Naive B cell (primary cell): ENCODE measurements around the gene COL5A1. TPM values are rescaled to one million over a fixed set of nuclear protein-coding genes. Genes with fewer than 3 reads are reported as not detected.

ENCODE experiments used
- ATAC-seq, 2 donors: fragments of 150-1000 bp; cut with Tn5 transposase; 2 replicates each; pipeline ENCODE4 v1.10.0; 2021; ENCODE audit warnings: low read depth in 2 of 2, mild to moderate bottlenecking in 2 of 2, moderate library complexity in 2 of 2
- DNase-seq: peaks from one replicate; pipeline ENCODE4 v3.0.0; 2022
- H3K27ac Mint-ChIP-seq, 6 donors: one replicate each; pipeline ENCODE4 v1.8.0; 2020 to 2022; ENCODE audit warnings: mild to moderate bottlenecking in 6 of 6, mixed read lengths in 6 of 6, moderate library complexity in 5 of 6, inconsistent platforms in 2 of 6
- H3K27me3 Mint-ChIP-seq, 3 donors: one replicate each; pipeline ENCODE4 v1.8.0; 2021 to 2022; ENCODE audit warnings: mixed read lengths in 3 of 3, mild to moderate bottlenecking in 1 of 3
- H3K36me3 Mint-ChIP-seq, 2 donors: one replicate each; pipeline ENCODE4 v1.8.0; 2020 to 2022; ENCODE audit warnings: mixed read lengths in 2 of 2, inconsistent platforms in 1 of 2, mild to moderate bottlenecking in 1 of 2
- H3K4me1 Mint-ChIP-seq, 3 donors: one replicate each; pipeline ENCODE4 v1.8.0; 2020 to 2022; ENCODE audit warnings: mixed read lengths in 3 of 3, inconsistent platforms in 1 of 3, mild to moderate bottlenecking in 1 of 3, moderate library complexity in 1 of 3
- H3K4me3 Mint-ChIP-seq, 8 donors: one replicate each; pipeline ENCODE4 v1.8.0; 2020 to 2022; ENCODE audit warnings: mild to moderate bottlenecking in 8 of 8, mixed read lengths in 8 of 8, moderate library complexity in 8 of 8, inconsistent platforms in 2 of 8
- H3K9me3 Mint-ChIP-seq, 7 donors: one replicate each; pipeline ENCODE4 v1.8.0; 2020 to 2022; ENCODE audit warnings: mixed read lengths in 7 of 7, mild to moderate bottlenecking in 5 of 7, inconsistent platforms in 2 of 7, moderate library complexity in 1 of 7
- polyA plus RNA-seq, 6 donors: library from polyadenylated mRNA; unstranded; fragments of 300-500 nt; fragmentation: Illumina TruSeq; gene quantifications; one replicate each; pipeline ENCODE4 v1.2.3, GENCODE V29; 2021; ENCODE audit warnings: low read depth in 6 of 6

COL5A1 gene
- polyA plus RNA-seq, 6 donors from 2014 or later = not detected

DNA sequence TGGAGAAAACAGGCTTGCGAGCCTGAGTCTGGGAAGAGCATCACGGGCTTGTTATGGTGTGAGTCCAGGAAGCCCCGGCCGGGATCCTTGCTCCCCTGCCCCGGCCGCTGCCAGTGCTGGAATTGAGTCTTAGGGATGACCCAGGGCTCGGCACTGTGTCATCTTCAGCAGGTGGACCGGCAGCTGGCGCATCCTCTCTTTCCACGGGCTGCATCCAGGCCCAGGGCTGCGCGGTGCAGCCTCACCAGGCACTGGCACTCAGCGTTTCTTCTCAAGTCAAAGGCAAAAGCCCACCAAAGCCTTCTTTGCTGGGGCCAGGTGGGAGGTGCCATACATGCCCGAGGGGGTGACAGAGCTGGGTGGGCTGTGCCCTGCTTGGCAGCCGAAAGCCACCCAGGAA lies 46.6 kb downstream of the COL5A1 start:
- H3K4me1 Mint-ChIP-seq = no peaks in the 10 kb centered on the region
- H3K27ac Mint-ChIP-seq = peak overlapping the region in 1 of 6 donors; percentile 43
- H3K36me3 Mint-ChIP-seq = no peaks in the 10 kb centered on the region
- H3K4me3 Mint-ChIP-seq = no peak overlapping the region
- H3K9me3 Mint-ChIP-seq = no peaks in the 10 kb centered on the region
- DNase-seq (no peak), ATAC-seq (no peak)
- H3K27me3 Mint-ChIP-seq = no peaks in the 10 kb centered on the region

GRCh38 chr9:134688661-134689320 lies 47.2 kb downstream of the COL5A1 start:
- ATAC-seq (no peak), DNase-seq (no peak)
- H3K4me1 Mint-ChIP-seq = no peaks in the 10 kb centered on the region
- H3K27ac Mint-ChIP-seq = no peak overlapping the region
- no peaks in the 10 kb centered on the region for H3K9me3 Mint-ChIP-seq
- no peaks in the 10 kb centered on the region for H3K36me3 Mint-ChIP-seq
- H3K4me3 Mint-ChIP-seq = no peak overlapping the region
- peaks cover 0 to 5% (median 0%) of the 10 kb centered on the region in 3 donors for H3K27me3 Mint-ChIP-seq

GRCh38 chr9:134689321-134690181 lies 47.9 kb downstream of the COL5A1 start:
- H3K4me1 Mint-ChIP-seq = no peaks in the 10 kb centered on the region
- no peak overlapping the region for H3K27ac Mint-ChIP-seq
- peaks cover 0 to 6% (median 0%) of the 10 kb centered on the region in 3 donors for H3K27me3 Mint-ChIP-seq
- H3K36me3 Mint-ChIP-seq = no peaks in the 10 kb centered on the region
- DNase-seq (no peak), ATAC-seq (no peak)
- H3K4me3 Mint-ChIP-seq = no peak overlapping the region
- H3K9me3 Mint-ChIP-seq = no peaks in the 10 kb centered on the region

DNA sequence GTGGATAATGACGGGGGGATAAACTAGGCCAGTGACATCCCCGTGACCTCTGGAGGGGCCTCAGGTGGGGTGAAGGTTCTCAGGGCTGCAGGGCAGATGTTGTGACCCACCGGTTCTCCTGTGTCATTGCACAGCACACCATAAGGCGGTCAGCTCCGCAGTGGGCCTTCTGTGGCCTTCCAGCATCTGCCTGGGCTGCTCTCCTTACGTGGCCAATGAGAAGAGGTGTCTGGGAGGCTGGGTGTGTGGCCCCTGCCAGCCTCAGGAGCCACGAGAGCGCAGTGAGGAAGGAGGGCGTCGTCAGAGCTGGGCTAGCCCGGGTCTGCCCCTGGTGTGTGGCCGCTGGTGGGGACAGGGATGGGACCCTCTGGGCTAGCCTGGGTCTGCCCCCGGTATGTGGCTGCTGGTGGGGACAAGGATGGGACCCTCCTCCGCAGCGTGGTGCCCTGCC lies 48.7 kb downstream of the COL5A1 start:
- Mint-ChIP-seq H3K4me1 (no peaks in the 10 kb centered on the region), H3K36me3 (no peaks in the 10 kb centered on the region), H3K27me3 (peaks cover 0 to 6% (median 0%) of the 10 kb centered on the region in 3 donors), H3K4me3 (no peak overlapping the region), H3K9me3 (no peaks in the 10 kb centered on the region), H3K27ac (no peak overlapping the region)
- no peak for DNase-seq
- ATAC-seq = no peak

GRCh38 chr9:134690946-134691694 lies 49.5 kb downstream of the COL5A1 start:
- DNase-seq (no peak), ATAC-seq (no peak)
- Mint-ChIP-seq H3K27ac (no peak overlapping the region), H3K27me3 (peaks cover 0 to 6% (median 0%) of the 10 kb centered on the region in 3 donors), H3K36me3 (no peaks in the 10 kb centered on the region), H3K4me1 (no peaks in the 10 kb centered on the region), H3K4me3 (peak overlapping the region in 1 of 8 donors; percentile 71), H3K9me3 (no peaks in the 10 kb centered on the region)

GRCh38 chr9:134691695-134692572 lies 50.3 kb downstream of the COL5A1 start:
- no peak overlapping the region for H3K27ac Mint-ChIP-seq
- H3K9me3 Mint-ChIP-seq = no peaks in the 10 kb centered on the region
- H3K27me3 Mint-ChIP-seq = peaks cover 0 to 6% (median 0%) of the 10 kb centered on the region in 3 donors
- H3K36me3 Mint-ChIP-seq = no peaks in the 10 kb centered on the region
- DNase-seq (no peak), ATAC-seq (no peak)
- H3K4me1 Mint-ChIP-seq = no peaks in the 10 kb centered on the region
- H3K4me3 Mint-ChIP-seq = no peak overlapping the region

DNA sequence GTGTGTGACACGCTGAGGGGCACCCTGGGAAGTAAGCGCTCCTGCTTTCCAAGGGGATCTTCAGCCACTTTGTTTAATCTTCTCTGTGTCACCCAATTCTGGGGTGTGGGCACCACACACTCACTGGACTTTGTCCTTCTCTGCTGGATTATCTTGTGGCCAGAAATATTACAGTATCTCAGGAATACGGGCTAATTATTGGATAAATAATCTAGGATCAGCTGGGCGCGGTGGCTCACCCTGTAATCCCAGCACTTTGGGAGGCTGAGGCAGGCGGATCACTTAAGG lies 50.9 kb downstream of the COL5A1 start:
- Mint-ChIP-seq H3K27me3 (peaks cover 0 to 6% (median 0%) of the 10 kb centered on the region in 3 donors), H3K27ac (no peak overlapping the region), H3K9me3 (no peaks in the 10 kb centered on the region), H3K4me1 (no peaks in the 10 kb centered on the region), H3K36me3 (no peaks in the 10 kb centered on the region), H3K4me3 (no peak overlapping the region)
- no peak for DNase-seq
- ATAC-seq = no peak

- H3K36me3 Mint-ChIP-seq = no peaks in the 10 kb centered on the region
- no peak for ATAC-seq
- no peaks in the 10 kb centered on the region for H3K9me3 Mint-ChIP-seq
- no peak overlapping the region for H3K4me3 Mint-ChIP-seq
- H3K27ac Mint-ChIP-seq = peak overlapping the region in 1 of 6 donors; percentile 19
- H3K27me3 Mint-ChIP-seq = peaks cover 0 to 6% (median 0%) of the 10 kb centered on the region in 3 donors
- no peak for DNase-seq
- no peaks in the 10 kb centered on the region for H3K4me1 Mint-ChIP-seq
Measured at GRCh38 chr9:134693011-134693410, 51.4 kb downstream of the COL5A1 start.

- no peak for DNase-seq
- Mint-ChIP-seq H3K9me3 (no peaks in the 10 kb centered on the region), H3K27ac (no peak overlapping the region), H3K27me3 (peaks cover 0 to 6% (median 0%) of the 10 kb centered on the region in 3 donors), H3K4me3 (peak overlapping the region in 1 of 8 donors; percentile 47), H3K36me3 (no peaks in the 10 kb centered on the region), H3K4me1 (no peaks in the 10 kb centered on the region)
- ATAC-seq = no peak
Measured at GRCh38 chr9:134693641-134694367, 52.2 kb downstream of the COL5A1 start.

- no peak overlapping the region for H3K4me3 Mint-ChIP-seq
- H3K27ac Mint-ChIP-seq = no peak overlapping the region
- H3K4me1 Mint-ChIP-seq = no peaks in the 10 kb centered on the region
- ATAC-seq (no peak), DNase-seq (no peak)
- H3K27me3 Mint-ChIP-seq = peaks cover 0 to 6% (median 0%) of the 10 kb centered on the region in 3 donors
- H3K9me3 Mint-ChIP-seq = no peaks in the 10 kb centered on the region
- no peaks in the 10 kb centered on the region for H3K36me3 Mint-ChIP-seq
Measured at GRCh38 chr9:134694368-134694665, 52.7 kb downstream of the COL5A1 start.

GRCh38 chr9:134694714-134695113 lies 53.1 kb downstream of the COL5A1 start:
- Mint-ChIP-seq H3K4me3 (no peak overlapping the region), H3K27me3 (peaks cover 0 to 6% (median 0%) of the 10 kb centered on the region in 3 donors), H3K27ac (no peak overlapping the region), H3K4me1 (no peaks in the 10 kb centered on the region), H3K9me3 (no peaks in the 10 kb centered on the region), H3K36me3 (no peaks in the 10 kb centered on the region)
- ATAC-seq = no peak
- no peak for DNase-seq

- H3K4me1 Mint-ChIP-seq = no peaks in the 10 kb centered on the region
- H3K4me3 Mint-ChIP-seq = no peak overlapping the region
- no peaks in the 10 kb centered on the region for H3K36me3 Mint-ChIP-seq
- ATAC-seq (no peak), DNase-seq (no peak)
- H3K27me3 Mint-ChIP-seq = peaks cover 0 to 6% (median 0%) of the 10 kb centered on the region in 3 donors
- H3K27ac Mint-ChIP-seq = no peak overlapping the region
- no peaks in the 10 kb centered on the region for H3K9me3 Mint-ChIP-seq
Measured at GRCh38 chr9:134695144-134695543, 53.5 kb downstream of the COL5A1 start.
